ENCODE results near the gene OTUB1. TPM values are rescaled to one million over a fixed set of nuclear protein-coding genes. Genes with fewer than 3 reads are reported as not detected.
A peak's percentile ranks its signal among the peaks of the same experiment; 100 is the strongest.

Gene OTUB1
- total and polyA plus RNA-seq, 2 donors (not counting 1 experiment from before 2014, with no cell fraction given): 78.2 to 119 TPM

GRCh38 chr11:63951779-63952536 is 34.3 kb upstream of the OTUB1 start:
- no peaks in the 10 kb centered on the region for H3K9me3 Mint-ChIP-seq (ENCODE audit: insufficient read depth)
- H3K27ac Mint-ChIP-seq: peak overlapping the region; percentile 27
- no peak for TF ChIP-seq CTCF (IDR thresholded peaks at IDR 0.05)
- no peak for TF ChIP-seq EZH2 (IDR thresholded peaks at IDR 0.05; ENCODE audit: borderline replicate concordance, insufficient read depth, low read depth, low read length, poor library complexity, severe bottlenecking)
- intact Hi-C loops (cut with micrococcal nuclease): no loop called here
- peaks cover 14% of the 10 kb centered on the region for H3K4me1 Mint-ChIP-seq
- WGBS (ENCODE audit: insufficient coverage): 46% methylated on average over 19 of the region's 20 CpGs
- ATAC-seq (ENCODE audit: low read depth) (no peak), DNase-seq (no peak)
- no peak overlapping the region for H3K9ac ChIP-seq (ENCODE audit: low read length)
- H4K20me1 ChIP-seq (ENCODE audit: control insufficient read depth, insufficient read depth, low read length, poor library complexity, severe bottlenecking): no peaks in the 10 kb centered on the region
- no peaks in the 10 kb centered on the region for H3K27me3 Mint-ChIP-seq
- CTCF ChIA-PET: interaction anchor here (0.9 to 11.7 kb wide), 3 partner anchors 8 to 115 kb away, joined by 3 to 254 read pairs (median 5); partner anchors contain the start of gene MARK2
- peak overlapping the region; percentile 16 for H3K4me3 Mint-ChIP-seq
- POLR2A ChIA-PET: interaction anchor here (0.7 kb wide), 1 partner anchor 10 kb away, joined by 3 read pairs; no protein-coding TSS in a partner anchor
- no peaks in the 10 kb centered on the region for H3K27me3 ChIP-seq (replicated peaks in 1 of 4; ENCODE audit: control extremely low read depth in 1 of 4, control insufficient read depth in 3 of 4, insufficient read depth in 4 of 4, low read length in 3 of 4)
- no peak overlapping the region for H2AFZ ChIP-seq (ENCODE audit: insufficient read depth, low read depth, low read length, poor library complexity, severe bottlenecking)
- no peak overlapping the region for H3K4me2 ChIP-seq (replicated peaks; ENCODE audit: low read depth, low read length, poor library complexity, severe bottlenecking)
- peaks cover 0 to 46% of the 10 kb centered on the region in 2 experiments for H3K36me3 ChIP-seq (replicated peaks in 1 of 2; ENCODE audit: control extremely low read depth in 1 of 2, control insufficient read depth in 1 of 2, extremely low read depth in 1 of 2, insufficient read depth in 2 of 2, low read length in 1 of 2)
- H3K4me3 ChIP-seq (ENCODE audit: control extremely low read depth in 1 of 5, extremely low read depth in 1 of 5, insufficient read depth in 1 of 5, low read depth in 2 of 5, low read length in 4 of 5): no peak overlapping the region
- H3K4me1 ChIP-seq (ENCODE audit: control insufficient read depth in 2 of 2, insufficient read depth in 2 of 2, low read length in 2 of 2): peaks cover 0 to 10% of the 10 kb centered on the region in 2 donors
- H3K9me3 ChIP-seq (ENCODE audit: control extremely low read depth in 1 of 3, control insufficient read depth in 2 of 3, insufficient read depth in 1 of 3, low read length in 2 of 3): no peaks in the 10 kb centered on the region
- peaks cover 7% of the 10 kb centered on the region for H3K79me2 ChIP-seq (ENCODE audit: control insufficient read depth, insufficient read depth, low read length)
- H3K27ac ChIP-seq (ENCODE audit: low read length in 2 of 2): peak overlapping the region; percentile 4 to 33

- Mint-ChIP-seq H3K4me1 (peaks cover 14% of the 10 kb centered on the region), H3K27me3 (no peaks in the 10 kb centered on the region), H3K27ac (no peak overlapping the region), H3K4me3 (no peak overlapping the region), H3K9me3 (ENCODE audit: insufficient read depth) (no peaks in the 10 kb centered on the region)
- Histone ChIP-seq H3K27ac (ENCODE audit: low read length in 2 of 2) (no peak overlapping the region), H3K9ac (ENCODE audit: low read length) (no peak overlapping the region), H4K20me1 (ENCODE audit: control insufficient read depth, insufficient read depth, low read length, poor library complexity, severe bottlenecking) (no peaks in the 10 kb centered on the region), H3K4me2 (replicated peaks; ENCODE audit: low read depth, low read length, poor library complexity, severe bottlenecking) (no peak overlapping the region), H3K4me3 (ENCODE audit: control extremely low read depth in 1 of 5, extremely low read depth in 1 of 5, insufficient read depth in 1 of 5, low read depth in 2 of 5, low read length in 4 of 5) (no peak overlapping the region), H3K4me1 (ENCODE audit: control insufficient read depth in 2 of 2, insufficient read depth in 2 of 2, low read length in 2 of 2) (peaks cover 0 to 10% of the 10 kb centered on the region in 2 donors), H3K36me3 (replicated peaks in 1 of 2; ENCODE audit: control extremely low read depth in 1 of 2, control insufficient read depth in 1 of 2, extremely low read depth in 1 of 2, insufficient read depth in 2 of 2, low read length in 1 of 2) (peaks cover 0 to 46% of the 10 kb centered on the region in 2 experiments), H3K9me3 (ENCODE audit: control extremely low read depth in 1 of 3, control insufficient read depth in 2 of 3, insufficient read depth in 1 of 3, low read length in 2 of 3) (no peaks in the 10 kb centered on the region), H3K79me2 (ENCODE audit: control insufficient read depth, insufficient read depth, low read length) (peaks cover 7% of the 10 kb centered on the region), H2AFZ (ENCODE audit: insufficient read depth, low read depth, low read length, poor library complexity, severe bottlenecking) (no peak overlapping the region), H3K27me3 (replicated peaks in 1 of 4; ENCODE audit: control extremely low read depth in 1 of 4, control insufficient read depth in 3 of 4, insufficient read depth in 4 of 4, low read length in 3 of 4) (no peaks in the 10 kb centered on the region)
- ChIA-PET POLR2A (no interaction called here), CTCF (interaction anchor here (0.9 to 1.7 kb wide), 2 partner anchors 8 to 10 kb away, joined by 3 to 5 read pairs; no protein-coding TSS in a partner anchor)
- no peak for DNase-seq
- intact Hi-C loops (cut with micrococcal nuclease): no loop called here
- TF ChIP-seq EZH2 (IDR thresholded peaks at IDR 0.05; ENCODE audit: borderline replicate concordance, insufficient read depth, low read depth, low read length, poor library complexity, severe bottlenecking) (no peak), CTCF (IDR thresholded peaks at IDR 0.05) (no peak)
- 100% methylated on average over 3 of the region's 4 CpGs for WGBS (ENCODE audit: insufficient coverage)
- no peak for ATAC-seq (ENCODE audit: low read depth)
These were observed 33.7 kb upstream of the OTUB1 start for GRCh38 chr11:63952570-63952969.
